ENCODE measurements around the gene TRIM2.

The TRIM2 gene

DNA sequence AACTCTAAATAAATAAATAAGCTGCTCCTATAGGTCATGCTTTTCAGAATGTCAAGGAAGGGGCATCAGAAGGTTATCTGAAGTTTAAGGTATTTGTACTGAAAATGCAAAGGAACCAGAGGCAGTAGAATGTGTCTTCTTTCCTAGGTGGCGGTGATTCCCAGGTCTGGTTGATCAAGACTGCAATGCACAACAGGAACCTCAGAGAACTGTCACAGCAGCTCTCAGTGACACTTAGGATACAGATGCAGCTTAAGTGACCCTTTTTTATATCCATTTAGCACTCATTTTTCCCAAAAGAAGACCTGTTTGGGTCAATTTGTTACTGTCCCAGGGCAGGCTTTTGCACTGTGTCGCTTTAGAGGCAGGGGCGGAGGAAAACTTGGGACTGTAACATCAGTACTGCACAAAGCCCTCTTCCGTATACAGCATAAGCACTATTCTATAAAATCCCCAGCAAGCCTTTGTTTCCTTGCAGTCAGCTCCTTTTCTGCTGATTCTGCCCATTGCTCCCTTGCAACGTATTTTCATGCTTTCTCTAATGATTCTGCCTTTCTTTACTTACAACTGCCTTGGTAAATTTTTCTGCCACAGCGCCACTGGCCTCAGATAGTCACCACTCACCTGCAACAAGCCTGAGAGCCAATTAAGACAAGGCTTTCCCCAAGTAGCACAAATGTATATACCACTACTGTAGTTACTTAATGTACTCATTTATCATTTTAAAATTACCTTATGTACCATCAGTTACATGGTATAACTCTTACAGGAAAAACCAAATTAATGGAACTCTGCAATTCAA lies 138.7 kb downstream of the TRIM2 start:
- no peak for TF ChIP-seq CTCF (IDR thresholded peaks at IDR 0.05; ENCODE audit: low read depth, low read length, missing control alignments)
- no peak for DNase-seq (ENCODE audit: extremely low read depth, low read depth)
- no peak overlapping the region for H3K4me3 ChIP-seq (replicated peaks; ENCODE audit: low read depth, low read length)

GRCh38 chr4:153344131-153345011 lies 140.1 kb downstream of the TRIM2 start, which contains the start of gene MND1:
Gene MND1 (plus strand): TSS chr4:153344688. CDS start chr4:153344738, 50 bp downstream.
- peak within 1 kb of the TSS; percentile 84 for H3K4me3 ChIP-seq (replicated peaks; ENCODE audit: low read depth, low read length)
- peak; percentile 82 for TF ChIP-seq CTCF (IDR thresholded peaks at IDR 0.05; ENCODE audit: low read depth, low read length, missing control alignments)
- no peak for DNase-seq (ENCODE audit: extremely low read depth, low read depth)

DNA sequence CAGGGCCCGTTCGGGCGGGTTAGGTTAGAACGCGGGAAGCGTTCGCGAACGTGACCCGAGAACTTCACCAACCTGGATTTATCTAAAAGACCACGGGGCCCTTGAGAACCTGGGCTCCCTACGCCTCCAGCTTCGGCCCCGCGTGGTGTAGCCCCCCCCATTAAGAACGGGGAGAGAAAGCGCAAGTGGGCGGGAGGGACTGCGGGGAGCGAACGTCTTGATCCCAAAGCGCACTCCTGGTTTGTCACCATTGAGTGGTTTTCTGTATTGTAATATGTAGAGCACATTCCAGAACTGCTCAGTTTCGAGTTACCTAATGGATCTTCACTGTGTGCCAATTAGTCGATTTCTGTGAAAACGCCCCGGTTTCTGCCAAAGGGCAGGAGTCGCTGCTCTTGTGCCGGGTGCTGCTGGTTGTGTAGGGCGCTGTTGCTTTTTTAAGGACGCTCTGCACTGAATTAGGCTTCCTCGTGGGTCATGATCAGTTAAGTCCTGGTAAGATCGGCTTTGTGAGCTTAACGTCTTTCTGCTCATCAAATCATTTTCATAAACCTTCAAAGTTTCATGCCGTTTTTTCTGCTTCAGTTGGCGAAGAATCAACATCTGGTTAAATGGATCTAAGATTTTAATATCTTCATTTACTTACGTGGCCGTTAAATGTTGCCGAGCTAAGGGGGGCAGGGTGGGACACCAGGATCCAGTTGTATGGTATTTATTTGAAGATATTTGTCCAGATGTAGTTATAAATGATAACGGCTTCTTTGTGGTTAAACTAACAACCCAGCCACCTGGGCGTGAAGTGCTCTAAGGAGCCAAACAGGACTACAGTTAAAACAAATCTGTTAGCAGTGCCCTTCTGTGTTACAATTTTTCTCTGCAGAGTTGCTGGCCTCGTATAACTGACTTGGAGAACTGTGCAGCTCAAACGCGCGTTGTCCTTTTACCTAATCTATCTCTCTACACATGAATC lies 141.1 kb downstream of the TRIM2 start:
- DNase-seq (ENCODE audit: extremely low read depth, low read depth) = no peak
- TF ChIP-seq CTCF (IDR thresholded peaks at IDR 0.05; ENCODE audit: low read depth, low read length, missing control alignments) = no peak
- H3K4me3 ChIP-seq (replicated peaks; ENCODE audit: low read depth, low read length) = peak overlapping the region; percentile 84

GRCh38 chr4:153346031-153346430 lies 141.8 kb downstream of the TRIM2 start:
- DNase-seq (ENCODE audit: extremely low read depth, low read depth) = no peak
- TF ChIP-seq CTCF (IDR thresholded peaks at IDR 0.05; ENCODE audit: low read depth, low read length, missing control alignments) = no peak

DNA sequence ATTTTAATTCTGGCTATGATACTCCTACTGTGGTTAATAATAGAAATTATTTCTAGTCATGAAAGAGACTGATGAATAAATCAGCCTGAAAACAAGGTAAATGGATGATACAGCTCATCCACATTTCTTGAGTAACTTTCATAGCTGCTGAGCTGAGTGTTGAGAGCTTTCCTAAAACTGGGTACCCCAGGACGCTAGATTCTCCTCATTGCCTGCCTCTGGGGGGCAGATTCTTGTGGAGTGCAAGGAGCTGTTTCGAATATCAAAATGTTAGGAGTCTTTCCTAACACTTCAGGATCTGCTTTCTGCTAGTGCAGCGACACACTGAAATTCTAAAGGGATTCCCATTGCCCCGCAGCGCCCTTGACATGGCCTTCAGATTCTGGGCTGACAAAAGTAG lies 142.3 kb downstream of the TRIM2 start:
- H3K4me3 ChIP-seq (replicated peaks; ENCODE audit: low read depth, low read length) = peak overlapping the region; percentile 84; the same call in 1 of the 2 replicates
- no peak for DNase-seq (ENCODE audit: extremely low read depth, low read depth)
- TF ChIP-seq CTCF (IDR thresholded peaks at IDR 0.05; ENCODE audit: low read depth, low read length, missing control alignments) = peak; percentile 24

More at GRCh38 chr4:153346031-153346430, 141.8 kb downstream of the TRIM2 start:
- H3K4me3 ChIP-seq (replicated peaks; ENCODE audit: low read depth, low read length) = peak overlapping the region; percentile 84

GRCh38 chr4:153347117-153347516 lies 142.9 kb downstream of the TRIM2 start:
- no peak overlapping the region for H3K4me3 ChIP-seq (replicated peaks; ENCODE audit: low read depth, low read length)
- no peak for DNase-seq (ENCODE audit: extremely low read depth, low read depth)
- no peak for TF ChIP-seq CTCF (IDR thresholded peaks at IDR 0.05; ENCODE audit: low read depth, low read length, missing control alignments)

All from HFF-Myc (cell line).